Mucosa of rectum (tissue), 2 donors: ENCODE results near the gene ABCC2.

Source experiments
- H3K27ac ChIP-seq, 2 donors: one replicate each; pipeline ENCODE4 v1.7.0; 2013; ENCODE audit warnings: inconsistent platforms in 2 of 2, low read depth in 2 of 2, low read length in 2 of 2
- H3K27me3 ChIP-seq, 2 donors: one replicate each; pipeline ENCODE4 v1.7.0; 2013; ENCODE audit warnings: low read length in 2 of 2; ENCODE audit not compliant: control insufficient read depth in 2 of 2, insufficient read depth in 2 of 2
- H3K36me3 ChIP-seq, 2 donors: one replicate each; pipeline ENCODE4 v1.7.0; 2013; ENCODE audit warnings: low read length in 2 of 2; ENCODE audit not compliant: control insufficient read depth in 2 of 2, insufficient read depth in 2 of 2
- H3K4me1 ChIP-seq, 2 donors: one replicate each; pipeline ENCODE4 v1.7.0; 2013; ENCODE audit warnings: low read length in 2 of 2, mild to moderate bottlenecking in 1 of 2; ENCODE audit not compliant: control insufficient read depth in 2 of 2, insufficient read depth in 2 of 2
- H3K4me3 ChIP-seq, 2 donors: one replicate each; pipeline ENCODE4 v1.7.0; 2013; ENCODE audit warnings: low read length in 2 of 2
- H3K9ac ChIP-seq, 2 donors: one replicate each; pipeline ENCODE4 v1.7.0; 2013; ENCODE audit warnings: low read length in 2 of 2, low read depth in 1 of 2, mild to moderate bottlenecking in 1 of 2
- H3K9me3 ChIP-seq, 2 donors: one replicate each; pipeline ENCODE4 v1.7.0; 2013; ENCODE audit warnings: low read length in 2 of 2; ENCODE audit not compliant: control insufficient read depth in 2 of 2
- donor health status: healthy.
- donor health status: Normal muscosa, but diverticular disease.

ABCC2 gene

GRCh38 chr10:99805190-99805589 is 22.8 kb downstream of the ABCC2 start:
- H3K36me3 ChIP-seq: no peaks in the 10 kb centered on the region
- H3K9ac ChIP-seq: no peak overlapping the region
- no peaks in the 10 kb centered on the region for H3K27me3 ChIP-seq
- no peak overlapping the region for H3K27ac ChIP-seq
- H3K4me3 ChIP-seq: no peak overlapping the region
- no peaks in the 10 kb centered on the region for H3K4me1 ChIP-seq
- H3K9me3 ChIP-seq: no peaks in the 10 kb centered on the region

GRCh38 chr10:99806091-99806490 is 23.7 kb downstream of the ABCC2 start:
- Histone ChIP-seq H3K27me3 (no peaks in the 10 kb centered on the region), H3K4me3 (no peak overlapping the region), H3K9me3 (no peaks in the 10 kb centered on the region), H3K4me1 (no peaks in the 10 kb centered on the region), H3K27ac (no peak overlapping the region), H3K36me3 (no peaks in the 10 kb centered on the region), H3K9ac (no peak overlapping the region)

- Histone ChIP-seq H3K4me3 (no peak overlapping the region), H3K36me3 (no peaks in the 10 kb centered on the region), H3K27me3 (no peaks in the 10 kb centered on the region)
Observed at GRCh38 chr10:99807786-99808185, 25.3 kb downstream of the ABCC2 start.

GRCh38 chr10:99808270-99808669 is 25.8 kb downstream of the ABCC2 start:
- Histone ChIP-seq H3K27ac (no peak overlapping the region), H3K4me3 (no peak overlapping the region), H3K9me3 (no peaks in the 10 kb centered on the region), H3K27me3 (no peaks in the 10 kb centered on the region), H3K9ac (no peak overlapping the region), H3K36me3 (no peaks in the 10 kb centered on the region), H3K4me1 (no peaks in the 10 kb centered on the region)

More at GRCh38 chr10:99807786-99808185, 25.3 kb downstream of the ABCC2 start:
- no peak overlapping the region for H3K27ac ChIP-seq
- no peak overlapping the region for H3K9ac ChIP-seq
- no peaks in the 10 kb centered on the region for H3K9me3 ChIP-seq
- H3K4me1 ChIP-seq: no peaks in the 10 kb centered on the region

- Histone ChIP-seq H3K36me3 (no peaks in the 10 kb centered on the region), H3K4me1 (no peaks in the 10 kb centered on the region), H3K9ac (no peak overlapping the region), H3K27me3 (no peaks in the 10 kb centered on the region), H3K27ac (peak overlapping the region; percentile 52 to 56), H3K9me3 (no peaks in the 10 kb centered on the region), H3K4me3 (no peak overlapping the region)
Observed at GRCh38 chr10:99809481-99809880, 27.0 kb downstream of the ABCC2 start.

- no peaks in the 10 kb centered on the region for H3K9me3 ChIP-seq
- no peak overlapping the region for H3K9ac ChIP-seq
- H3K27ac ChIP-seq: peak overlapping the region; percentile 52 to 57
- H3K27me3 ChIP-seq: no peaks in the 10 kb centered on the region
- no peaks in the 10 kb centered on the region for H3K36me3 ChIP-seq
- H3K4me3 ChIP-seq: no peak overlapping the region
- no peaks in the 10 kb centered on the region for H3K4me1 ChIP-seq
Observed at GRCh38 chr10:99809931-99810615, 27.6 kb downstream of the ABCC2 start.

- Histone ChIP-seq H3K9me3 (no peaks in the 10 kb centered on the region), H3K4me3 (no peak overlapping the region), H3K4me1 (no peaks in the 10 kb centered on the region), H3K27me3 (no peaks in the 10 kb centered on the region), H3K9ac (no peak overlapping the region), H3K27ac (no peak overlapping the region), H3K36me3 (no peaks in the 10 kb centered on the region)
Observed at GRCh38 chr10:99812177-99812576, 29.7 kb downstream of the ABCC2 start.

GRCh38 chr10:99814143-99814542 is 31.7 kb downstream of the ABCC2 start:
- no peak overlapping the region for H3K9ac ChIP-seq
- no peak overlapping the region for H3K27ac ChIP-seq
- H3K9me3 ChIP-seq: no peaks in the 10 kb centered on the region
- H3K36me3 ChIP-seq: no peaks in the 10 kb centered on the region
- H3K4me3 ChIP-seq: no peak overlapping the region
- H3K27me3 ChIP-seq: no peaks in the 10 kb centered on the region
- H3K4me1 ChIP-seq: no peaks in the 10 kb centered on the region

GRCh38 chr10:99815621-99816020 is 33.2 kb downstream of the ABCC2 start:
- Histone ChIP-seq H3K27me3 (no peaks in the 10 kb centered on the region), H3K9me3 (no peaks in the 10 kb centered on the region), H3K36me3 (no peaks in the 10 kb centered on the region), H3K4me3 (no peak overlapping the region), H3K9ac (no peak overlapping the region), H3K27ac (no peak overlapping the region), H3K4me1 (no peaks in the 10 kb centered on the region)

- no peak overlapping the region for H3K9ac ChIP-seq
- no peak overlapping the region for H3K4me3 ChIP-seq
- no peaks in the 10 kb centered on the region for H3K9me3 ChIP-seq
- H3K36me3 ChIP-seq: no peaks in the 10 kb centered on the region
- H3K4me1 ChIP-seq: no peaks in the 10 kb centered on the region
- no peaks in the 10 kb centered on the region for H3K27me3 ChIP-seq
- no peak overlapping the region for H3K27ac ChIP-seq
Observed at GRCh38 chr10:99827936-99828335, 45.5 kb downstream of the ABCC2 start.
